H9 (cell line): Measurements from ENCODE around the gene ZC3H15. TPM values are rescaled to one million over a fixed set of nuclear protein-coding genes. Genes with fewer than 3 reads are reported as not detected.

ENCODE experiments used
- DNase-seq: peaks from one replicate; pipeline ENCODE4 v3.0.0-alpha.2; 2017
- H2AFZ ChIP-seq: one replicate; pipeline ENCODE4 v1.6.1; 2013; ENCODE audit warnings: mild to moderate bottlenecking, low read length, control low read depth, moderate library complexity
- H2AK5ac ChIP-seq: 2 replicates; pipeline ENCODE4 v1.6.1; 2013; ENCODE audit warnings: low read length, control low read depth, mixed read lengths; ENCODE audit not compliant: insufficient read length
- H2BK120ac ChIP-seq: one replicate; pipeline ENCODE4 v1.6.1; 2013; ENCODE audit warnings: low read depth, mild to moderate bottlenecking, low read length, control low read depth, inconsistent platforms; ENCODE audit not compliant: poor library complexity, severe bottlenecking
- H2BK12ac ChIP-seq: 2 replicates; pipeline ENCODE4 v1.6.1; 2013; ENCODE audit warnings: low read length, control low read depth, mixed read lengths, low read depth; ENCODE audit not compliant: insufficient read length
- H2BK15ac ChIP-seq: 2 replicates; pipeline ENCODE4 v1.6.1; 2013; ENCODE audit warnings: low read depth, low read length, control low read depth
- H2BK20ac ChIP-seq: one replicate; pipeline ENCODE4 v1.6.1; 2013; ENCODE audit warnings: low read depth, mild to moderate bottlenecking, low read length, control low read depth, inconsistent platforms; ENCODE audit not compliant: poor library complexity, severe bottlenecking
- H2BK5ac ChIP-seq: 2 replicates; pipeline ENCODE4 v1.6.1; 2013; ENCODE audit warnings: low read length, control low read depth, mixed read lengths; ENCODE audit not compliant: insufficient read length
- H3K14ac ChIP-seq: 2 replicates; pipeline ENCODE4 v1.6.1; 2013; ENCODE audit warnings: low read length, control low read depth; ENCODE audit not compliant: insufficient read depth
- H3K18ac ChIP-seq: 2 replicates; pipeline ENCODE4 v1.6.1; 2013; ENCODE audit warnings: low read depth, mild to moderate bottlenecking, mixed read lengths, low read length, control low read depth; ENCODE audit not compliant: insufficient read length
- H3K23ac ChIP-seq: 2 replicates; pipeline ENCODE4 v1.6.1; 2013; ENCODE audit warnings: low read length, control low read depth, mixed read lengths, low read depth; ENCODE audit not compliant: insufficient read length
- H3K23me2 ChIP-seq: 2 replicates; pipeline ENCODE4 v1.6.1; 2013; ENCODE audit warnings: low read depth, mild to moderate bottlenecking, mixed read lengths, low read length, control low read depth; ENCODE audit not compliant: insufficient read length, poor library complexity, severe bottlenecking
- H3K27ac ChIP-seq: 2 replicates; pipeline ENCODE4 v1.5.1; 2013; ENCODE audit warnings: low read length, control low read depth, mixed read lengths, low read depth; ENCODE audit not compliant: insufficient read length
- H3K27me3 ChIP-seq: 2 replicates; pipeline ENCODE4 v1.6.1; 2013; ENCODE audit warnings: low read length, control low read depth, inconsistent platforms; ENCODE audit not compliant: insufficient read depth
- H3K4ac ChIP-seq: 2 replicates; pipeline ENCODE4 v1.6.1; 2013; ENCODE audit warnings: low read depth, mild to moderate bottlenecking, control low read depth, inconsistent platforms, low read length, moderate library complexity
- H3K4me1 ChIP-seq: 2 replicates; pipeline ENCODE4 v1.6.1; 2013; ENCODE audit warnings: low read length, control low read depth, inconsistent platforms; ENCODE audit not compliant: insufficient read depth
- H3K4me2 ChIP-seq: 2 replicates; pipeline ENCODE4 v1.6.1; 2013; ENCODE audit warnings: low read length, control low read depth, mixed read lengths; ENCODE audit not compliant: insufficient read length, insufficient read depth
- H3K56ac ChIP-seq: 2 replicates; pipeline ENCODE4 v1.6.1; 2013; ENCODE audit warnings: low read depth, mild to moderate bottlenecking, mixed read lengths, low read length, control low read depth; ENCODE audit not compliant: insufficient read length
- H3K79me1 ChIP-seq: 2 replicates; pipeline ENCODE4 v1.6.1; 2013; ENCODE audit warnings: low read depth, mild to moderate bottlenecking, moderate library complexity, low read length, control low read depth, inconsistent platforms; ENCODE audit not compliant: insufficient read depth, poor library complexity, severe bottlenecking
- H3K79me2 ChIP-seq: 2 replicates; pipeline ENCODE4 v1.6.1; 2013; ENCODE audit warnings: low read length, control low read depth, inconsistent platforms; ENCODE audit not compliant: insufficient read depth
- H3K9ac ChIP-seq: 2 replicates; pipeline ENCODE4 v1.6.1; 2013; ENCODE audit warnings: low read length, control low read depth, mixed read lengths; ENCODE audit not compliant: insufficient read length; ENCODE audit errors: extremely low read depth
- H3K9me3 ChIP-seq: one replicate; pipeline ENCODE4 v1.6.1; 2013; ENCODE audit warnings: low read depth, low read length, inconsistent platforms; ENCODE audit not compliant: control insufficient read depth
- H3T11ph ChIP-seq: one replicate; pipeline ENCODE4 v1.6.1; 2013; ENCODE audit warnings: mild to moderate bottlenecking, low read length, control low read depth, inconsistent platforms
- H4K20me1 ChIP-seq: one replicate; pipeline ENCODE4 v1.6.1; 2013; ENCODE audit not compliant: control insufficient read depth, insufficient read length, insufficient read depth
- H4K5ac ChIP-seq: 2 replicates; pipeline ENCODE4 v1.6.1; 2013; ENCODE audit warnings: low read depth, mild to moderate bottlenecking, mixed read lengths, low read length, control low read depth; ENCODE audit not compliant: insufficient read length
- H4K8ac ChIP-seq: replicated peaks from 2 replicates; pipeline ENCODE4 v1.6.1; 2013; ENCODE audit warnings: low read length, control low read depth, mixed read lengths, low read depth; ENCODE audit not compliant: insufficient read length
- H4K91ac ChIP-seq: 2 replicates; pipeline ENCODE4 v1.6.1; 2013; ENCODE audit warnings: low read depth, mild to moderate bottlenecking, moderate library complexity, mixed read lengths, low read length, control low read depth; ENCODE audit not compliant: insufficient read length
- H3K27ac Mint-ChIP-seq, 3 experiments: 2 replicates in 2 of 3; 3 replicates in 1 of 3; pipeline ENCODE4 v1.8.0; 2020 to 2021; ENCODE audit warnings: mixed read lengths in 3 of 3, mild to moderate bottlenecking in 1 of 3, moderate library complexity in 1 of 3
- H3K27me3 Mint-ChIP-seq: 2 replicates; pipeline ENCODE4 v1.8.0; 2021; ENCODE audit warnings: low read depth, mild to moderate bottlenecking, moderate library complexity, mixed read lengths
- H3K36me3 Mint-ChIP-seq, 3 experiments: 2 replicates in 2 of 3; 3 replicates in 1 of 3; pipeline ENCODE4 v1.8.0; 2020 to 2021; ENCODE audit warnings: low read depth in 3 of 3, mixed read lengths in 3 of 3; ENCODE audit not compliant: insufficient read depth in 1 of 3
- H3K4me1 Mint-ChIP-seq, 2 experiments: 2 replicates each; pipeline ENCODE4 v1.8.0; 2020; ENCODE audit warnings: mixed read lengths in 2 of 2
- H3K4me3 Mint-ChIP-seq, 2 experiments: 2 replicates in 1 of 2; 3 replicates in 1 of 2; pipeline ENCODE4 v1.8.0; 2020 to 2021; ENCODE audit warnings: mild to moderate bottlenecking in 2 of 2, mixed read lengths in 2 of 2, moderate library complexity in 1 of 2
- H3K9me3 Mint-ChIP-seq, 2 experiments: 2 replicates in 1 of 2; 3 replicates in 1 of 2; pipeline ENCODE4 v1.8.0; 2020; ENCODE audit warnings: mild to moderate bottlenecking in 2 of 2, mixed read lengths in 2 of 2, moderate library complexity in 1 of 2
- total RNA-seq: library from RNA; stranded (reverse); gene quantifications from 2 replicates; pipeline ENCODE4 v1.2.1, GENCODE V29; 2021
- TF ChIP-seq, protein P1 (sequence below): fragments of 200-600 bp; sonication (generic); conservative IDR thresholded peaks from 3 replicates; pipeline ENCODE4 v1.8.0; 2021; ENCODE audit warnings: antibody characterized with exemption, mild to moderate bottlenecking

The ZC3H15 gene
- total RNA-seq, 1 experiment from 2014 or later = 71.3 TPM

DNA sequence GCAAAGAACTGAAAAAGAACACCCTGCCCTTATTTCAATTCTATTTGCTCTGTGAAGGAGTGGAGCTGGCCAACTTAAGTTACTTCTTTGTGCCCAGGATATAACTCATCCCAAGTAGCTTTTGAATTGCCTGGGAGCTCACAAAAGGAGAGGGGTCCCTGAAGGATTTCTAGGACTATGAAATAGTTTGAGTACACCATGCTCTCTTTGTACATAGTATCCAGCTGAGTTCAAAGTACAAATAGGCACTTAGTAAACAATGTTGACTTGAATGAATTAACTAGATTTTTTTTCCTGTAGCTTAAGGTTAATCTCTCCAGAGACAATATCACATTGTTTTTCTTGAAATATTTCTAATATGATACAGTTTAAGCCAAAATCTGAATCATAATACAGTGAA, 47.7 kb downstream of the ZC3H15 start:
- Histone ChIP-seq H3K23me2 (no peaks in the 10 kb centered on the region), H4K8ac (no peak overlapping the region), H3K4ac (no peak overlapping the region), H2AFZ (no peak overlapping the region), H3K4me1 (no peaks in the 10 kb centered on the region), H3K79me2 (no peaks in the 10 kb centered on the region), H3K27ac (no peak overlapping the region), H3T11ph (no peak overlapping the region), H2BK5ac (no peak overlapping the region), H3K9ac (no peak overlapping the region), H3K9me3 (no peaks in the 10 kb centered on the region), H3K79me1 (no peaks in the 10 kb centered on the region), H3K18ac (no peak overlapping the region), H3K56ac (no peak overlapping the region), H4K20me1 (no peaks in the 10 kb centered on the region), H2BK15ac (no peak overlapping the region), H4K91ac (no peak overlapping the region), H4K5ac (no peak overlapping the region), H3K27me3 (no peaks in the 10 kb centered on the region), H2AK5ac (no peak overlapping the region), H3K4me2 (no peak overlapping the region), H2BK20ac (no peak overlapping the region), H2BK12ac (no peak overlapping the region), H2BK120ac (no peak overlapping the region), H3K14ac (no peak overlapping the region), H3K23ac (no peak overlapping the region)
- Mint-ChIP-seq H3K4me1 (no peaks in the 10 kb centered on the region), H3K27me3 (no peaks in the 10 kb centered on the region; the same call in 1 of the 2 replicates), H3K4me3 (no peak overlapping the region), H3K27ac (no peak overlapping the region), H3K9me3 (no peaks in the 10 kb centered on the region), H3K36me3 (no peaks in the 10 kb centered on the region)
- TF ChIP-seq, protein P1, sequence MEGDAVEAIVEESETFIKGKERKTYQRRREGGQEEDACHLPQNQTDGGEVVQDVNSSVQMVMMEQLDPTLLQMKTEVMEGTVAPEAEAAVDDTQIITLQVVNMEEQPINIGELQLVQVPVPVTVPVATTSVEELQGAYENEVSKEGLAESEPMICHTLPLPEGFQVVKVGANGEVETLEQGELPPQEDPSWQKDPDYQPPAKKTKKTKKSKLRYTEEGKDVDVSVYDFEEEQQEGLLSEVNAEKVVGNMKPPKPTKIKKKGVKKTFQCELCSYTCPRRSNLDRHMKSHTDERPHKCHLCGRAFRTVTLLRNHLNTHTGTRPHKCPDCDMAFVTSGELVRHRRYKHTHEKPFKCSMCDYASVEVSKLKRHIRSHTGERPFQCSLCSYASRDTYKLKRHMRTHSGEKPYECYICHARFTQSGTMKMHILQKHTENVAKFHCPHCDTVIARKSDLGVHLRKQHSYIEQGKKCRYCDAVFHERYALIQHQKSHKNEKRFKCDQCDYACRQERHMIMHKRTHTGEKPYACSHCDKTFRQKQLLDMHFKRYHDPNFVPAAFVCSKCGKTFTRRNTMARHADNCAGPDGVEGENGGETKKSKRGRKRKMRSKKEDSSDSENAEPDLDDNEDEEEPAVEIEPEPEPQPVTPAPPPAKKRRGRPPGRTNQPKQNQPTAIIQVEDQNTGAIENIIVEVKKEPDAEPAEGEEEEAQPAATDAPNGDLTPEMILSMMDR = no peak
- DNase-seq = no peak
